Caco-2 (cell line): ENCODE measurements around the gene RAB11FIP5. TPM values are rescaled to one million over a fixed set of nuclear protein-coding genes. Genes with fewer than 3 reads are reported as not detected.

Experiments used
- BruUV-seq: library from RNA; stranded (reverse); fragments of 400-500 nt; replicated peaks from 2 replicates; lab custom pipeline; 2021; lab: Mats Ljungman, UMichigan
- CTCF ChIA-PET: fragments of 300-600 bp; sonication (Branson Sonifier 250); formaldehyde crosslinking; loops from one replicate; lab custom pipeline; 2022; ENCODE audit warnings: antibody characterized with exemption; lab: Charles Lee
- POLR2A ChIA-PET: fragments of 300-600 bp; sonication (Branson Sonifier 250); formaldehyde crosslinking; loops from one replicate; lab custom pipeline; 2022; ENCODE audit warnings: antibody characterized with exemption; lab: Charles Lee
- DNase-seq, 2 experiments: peaks; one replicate each; pipeline versions ENCODE4 v3.0.0 to v3.0.0-alpha.2; 2020 to 2022
- H3K27me3 ChIP-seq: replicated peaks from 2 replicates; pipeline ENCODE4 v1.6.0; 2011; ENCODE audit warnings: low read length; ENCODE audit not compliant: control insufficient read depth, insufficient read depth
- H3K36me3 ChIP-seq: 2 replicates; pipeline ENCODE4 v1.5.1; 2011; ENCODE audit warnings: low read length; ENCODE audit not compliant: control insufficient read depth, insufficient read depth
- H3K4me1 ChIP-seq: fragments of 250-450 bp; sonication (Bioruptor Pico); 2 replicates; pipeline ENCODE4 v1.5.1; 2020; ENCODE audit warnings: mild to moderate bottlenecking
- H3K4me3 ChIP-seq: 2 replicates; pipeline ENCODE4 v1.5.1; 2011; ENCODE audit warnings: low read depth, mild to moderate bottlenecking, control low read depth, low read length
- H3K9me3 ChIP-seq: fragments of 250-450 bp; sonication (Bioruptor Pico); 2 replicates; pipeline ENCODE4 v1.5.1; 2020; ENCODE audit warnings: mild to moderate bottlenecking, moderate library complexity
- H3K27ac Mint-ChIP-seq: one replicate; pipeline ENCODE4 v1.8.0; 2022; ENCODE audit warnings: mixed read lengths; ENCODE audit not compliant: unreplicated experiment
- H3K27me3 Mint-ChIP-seq: one replicate; pipeline ENCODE4 v1.8.0; 2022; ENCODE audit warnings: mixed read lengths; ENCODE audit not compliant: insufficient read depth, unreplicated experiment
- H3K36me3 Mint-ChIP-seq: one replicate; pipeline ENCODE4 v1.8.0; 2022; ENCODE audit warnings: mild to moderate bottlenecking, mixed read lengths; ENCODE audit not compliant: insufficient read depth, unreplicated experiment
- H3K4me1 Mint-ChIP-seq: one replicate; pipeline ENCODE4 v1.8.0; 2022; ENCODE audit warnings: low read depth, mixed read lengths; ENCODE audit not compliant: unreplicated experiment
- H3K4me3 Mint-ChIP-seq: one replicate; pipeline ENCODE4 v1.8.0; 2022; ENCODE audit warnings: mild to moderate bottlenecking, moderate library complexity, mixed read lengths; ENCODE audit not compliant: unreplicated experiment
- H3K9me3 Mint-ChIP-seq: one replicate; pipeline ENCODE4 v1.8.0; 2022; ENCODE audit warnings: mixed read lengths; ENCODE audit not compliant: unreplicated experiment
- CTCF ChIP-seq, 2 experiments: fragments of 200-600 bp in 1 of 2; IDR thresholded peaks; 1 replicate in 1 of 2; 2 replicates in 1 of 2; pipeline versions ENCODE4 v1.5.1 to v1.8.0; 2011 to 2022; ENCODE audit warnings: antibody characterized with exemption in 1 of 2, control low read depth in 1 of 2, inconsistent platforms in 1 of 2, low read depth in 1 of 2, low read length in 1 of 2, mild to moderate bottlenecking in 1 of 2, moderate library complexity in 1 of 2; ENCODE audit not compliant: insufficient read depth in 1 of 2, severe bottlenecking in 1 of 2, unreplicated experiment in 1 of 2
- intact Hi-C: fragments of 100-400 bp; cut with micrococcal nuclease; formaldehyde crosslinking; loops from one replicate; pipeline ENCODE4 v1.10.0; 2022; ENCODE audit not compliant: unreplicated experiment
- total RNA-seq: library from RNA; stranded (reverse); gene quantifications from 2 replicates; pipeline ENCODE4 v1.2.3, GENCODE V29; 2022

Gene RAB11FIP5
- total RNA-seq, 1 experiment from 2014 or later = 17.3 TPM

GRCh38 chr2:73077424-73077795 is 35.3 kb downstream of the RAB11FIP5 start:
- Mint-ChIP-seq H3K4me3 (no peak overlapping the region), H3K9me3 (no peaks in the 10 kb centered on the region), H3K36me3 (no peaks in the 10 kb centered on the region), H3K27me3 (no peaks in the 10 kb centered on the region), H3K4me1 (no peaks in the 10 kb centered on the region), H3K27ac (no peak overlapping the region)
- ChIA-PET CTCF (interaction anchor here (0.8 kb wide), 1 partner anchor 87 kb away, joined by 3 read pairs; no protein-coding TSS in a partner anchor), POLR2A (no interaction called here)
- Histone ChIP-seq H3K4me1 (no peaks in the 10 kb centered on the region), H3K36me3 (no peaks in the 10 kb centered on the region), H3K9me3 (no peaks in the 10 kb centered on the region), H3K4me3 (no peak overlapping the region), H3K27me3 (no peaks in the 10 kb centered on the region)
- intact Hi-C loops = no loop called here
- BruUV-seq = no TSS peak
- no peak for DNase-seq
- TF ChIP-seq CTCF (IDR thresholded peaks at IDR 0.05; ENCODE audit: insufficient read depth in 1 of 2, low read depth in 1 of 2, low read length in 1 of 2, severe bottlenecking in 1 of 2, unreplicated experiment in 1 of 2) = no peak

GRCh38 chr2:73076701-73077423 is 35.9 kb downstream of the RAB11FIP5 start:
- no peak overlapping the region for H3K27ac Mint-ChIP-seq
- Histone ChIP-seq H3K9me3 (no peaks in the 10 kb centered on the region), H3K36me3 (no peaks in the 10 kb centered on the region), H3K4me1 (no peaks in the 10 kb centered on the region), H3K27me3 (no peaks in the 10 kb centered on the region), H3K4me3 (no peak overlapping the region)
- H3K4me3 Mint-ChIP-seq = no peak overlapping the region
- DNase-seq = no peak
- no peak for TF ChIP-seq CTCF (IDR thresholded peaks at IDR 0.05; ENCODE audit: insufficient read depth in 1 of 2, low read depth in 1 of 2, low read length in 1 of 2, severe bottlenecking in 1 of 2, unreplicated experiment in 1 of 2)
- ChIA-PET POLR2A (no interaction called here), CTCF (interaction anchor here (0.6 kb wide), 1 partner anchor 42 kb away, joined by 6 read pairs; no protein-coding TSS in a partner anchor)
- intact Hi-C loops = no loop called here
- H3K9me3 Mint-ChIP-seq = no peaks in the 10 kb centered on the region
- H3K4me1 Mint-ChIP-seq = no peaks in the 10 kb centered on the region
- no peaks in the 10 kb centered on the region for H3K27me3 Mint-ChIP-seq
- BruUV-seq = no TSS peak
- peaks cover 5% of the 10 kb centered on the region for H3K36me3 Mint-ChIP-seq

- H3K4me3 ChIP-seq = no peak overlapping the region
- Mint-ChIP-seq H3K4me3 (no peak overlapping the region), H3K27ac (no peak overlapping the region), H3K9me3 (no peaks in the 10 kb centered on the region), H3K27me3 (no peaks in the 10 kb centered on the region), H3K36me3 (peaks cover 15% of the 10 kb centered on the region), H3K4me1 (no peaks in the 10 kb centered on the region)
- intact Hi-C loops = no loop called here
- no peak for TF ChIP-seq CTCF (IDR thresholded peaks at IDR 0.05; ENCODE audit: insufficient read depth in 1 of 2, low read depth in 1 of 2, low read length in 1 of 2, severe bottlenecking in 1 of 2, unreplicated experiment in 1 of 2)
- no peaks in the 10 kb centered on the region for H3K36me3 ChIP-seq
- no peak for DNase-seq
- no peaks in the 10 kb centered on the region for H3K9me3 ChIP-seq
- no TSS peak for BruUV-seq
- no peaks in the 10 kb centered on the region for H3K27me3 ChIP-seq
- ChIA-PET CTCF (interaction anchor here (1.4 kb wide), 1 partner anchor 10 kb away, joined by 3 read pairs; no protein-coding TSS in a partner anchor), POLR2A (no interaction called here)
- H3K4me1 ChIP-seq = no peaks in the 10 kb centered on the region
Observed at GRCh38 chr2:73075477-73076373, 37.0 kb downstream of the RAB11FIP5 start.
